HepG2 (cell line): ENCODE data around the gene JADE3. TPM values are rescaled to one million over a fixed set of nuclear protein-coding genes. Genes with fewer than 3 reads are reported as not detected.
A peak's percentile ranks its signal among the peaks of the same experiment; 100 is the strongest.

Source experiments
- ARHGAP35 ChIP-seq: sonication (generic); formaldehyde crosslinking; IDR thresholded peaks from 2 replicates; pipeline ENCODE4 v1.9.0; 2022; ENCODE audit warnings: mild to moderate bottlenecking, inconsistent platforms, moderate library complexity, missing genetic modification reagents, borderline replicate concordance
- EEA1 ChIP-seq: sonication (generic); formaldehyde crosslinking; IDR thresholded peaks from 2 replicates; pipeline ENCODE4 v1.5.1; 2020; ENCODE audit warnings: mild to moderate bottlenecking, missing genetic modification reagents, borderline replicate concordance
- EP300 ChIP-seq, 3 experiments: sonication (generic) in 1 of 3; formaldehyde crosslinking in 1 of 3; IDR thresholded peaks; 2 replicates each; pipeline versions ENCODE4 v1.5.1 to v1.6.1; 2011 to 2020; ENCODE audit warnings: low read depth in 2 of 3, low read length in 2 of 3, borderline replicate concordance in 1 of 3, improper control_type of control experiment in 1 of 3, mild to moderate bottlenecking in 1 of 3, missing genetic modification reagents in 1 of 3, moderate library complexity in 1 of 3
- GATA4 ChIP-seq: sonication (generic); IDR thresholded peaks from 2 replicates; pipeline ENCODE4 v1.6.1; 2016; ENCODE audit warnings: antibody characterized with exemption, low read depth, borderline replicate concordance
- HINFP ChIP-seq: sonication (generic); formaldehyde crosslinking; IDR thresholded peaks from 2 replicates; pipeline ENCODE4 v1.4.0; 2020; ENCODE audit warnings: low read depth, mild to moderate bottlenecking, missing genetic modification reagents
- HNRNPH1 ChIP-seq: fragments of 200-400 bp; formaldehyde crosslinking; optimal IDR thresholded peaks from 2 replicates; pipeline ENCODE3; 2017; ENCODE audit warnings: mild to moderate bottlenecking, low read depth, low read length
- PRPF4 ChIP-seq: fragments of 200-400 bp; formaldehyde crosslinking; IDR thresholded peaks from 2 replicates; pipeline ENCODE4 v1.6.1; 2016; ENCODE audit warnings: low read length, low read depth; ENCODE audit not compliant: poor library complexity, severe bottlenecking
- RXRB ChIP-seq: IDR thresholded peaks from 2 replicates; pipeline ENCODE4 v1.6.1; 2016; ENCODE audit warnings: borderline replicate concordance, missing genetic modification reagents, missing compliant biosample characterization
- TEAD3 ChIP-seq: optimal IDR thresholded peaks from 2 replicates; pipeline ENCODE3; 2016; ENCODE audit warnings: borderline replicate concordance
- UBTF ChIP-seq: sonication (generic); formaldehyde crosslinking; IDR thresholded peaks from 2 replicates; pipeline ENCODE4 v1.4.0; 2020; ENCODE audit warnings: mild to moderate bottlenecking, missing genetic modification reagents
- ZBTB3 ChIP-seq: sonication (generic); formaldehyde crosslinking; IDR thresholded peaks from 2 replicates; pipeline ENCODE4 v1.4.0; 2020; ENCODE audit warnings: low read depth, mild to moderate bottlenecking, moderate library complexity, missing genetic modification reagents, borderline replicate concordance
- ZNF3 ChIP-seq: IDR thresholded peaks from 2 replicates; pipeline ENCODE4 v1.7.0; 2017; ENCODE audit warnings: inconsistent platforms
- ZNF414 ChIP-seq: sonication (generic); formaldehyde crosslinking; IDR thresholded peaks from 2 replicates; pipeline ENCODE4 v1.5.0; 2020; ENCODE audit warnings: missing genetic modification reagents
- ZNF746 ChIP-seq: sonication (generic); formaldehyde crosslinking; IDR thresholded peaks from 2 replicates; pipeline ENCODE4 v1.8.0; 2022; ENCODE audit warnings: mild to moderate bottlenecking, missing genetic modification reagents
- polyA plus RNA-seq, 8 experiments: library from polyadenylated mRNA; depleted of rRNA in 3 of 8; stranded (reverse) in 7 of 8; unstranded in 1 of 8; fragments of >200 nt; fragmentation: Illumina TruSeq in 4 of 8; extraction: Trizol in 4 of 8; gene quantifications; 2 replicates each; pipeline versions ENCODE4 v1.2.1 to v1.2.3, GENCODE V29; 2011 to 2016; ENCODE audit warnings: low read depth in 4 of 8, missing spikeins in 1 of 8, mixed read lengths in 1 of 8; ENCODE audit not compliant: insufficient read depth in 1 of 8
- total RNA-seq, 5 experiments: library from RNA; depleted of rRNA; stranded (reverse); fragments of >200 nt; fragmentation: Illumina TruSeq; extraction: Trizol; gene quantifications; 2 replicates each; pipeline ENCODE4 v1.2.3, GENCODE V29; 2016; ENCODE audit warnings: low read depth in 1 of 5
- TF ChIP-seq, protein P1 (sequence below): sonication (generic); formaldehyde crosslinking; IDR thresholded peaks from 2 replicates; pipeline ENCODE4 v1.5.0; 2020; ENCODE audit warnings: mild to moderate bottlenecking, missing genetic modification reagents, moderate library complexity
- TF ChIP-seq, protein P2 (sequence below), 2 experiments: sonication (generic) in 1 of 2; formaldehyde crosslinking in 1 of 2; IDR thresholded peaks; 2 replicates each; pipeline versions ENCODE4 v1.4.0 to v1.6.1; 2016 to 2020; ENCODE audit warnings: borderline replicate concordance in 1 of 2, low read depth in 1 of 2, mild to moderate bottlenecking in 1 of 2, missing genetic modification reagents in 1 of 2

Gene JADE3
- total and polyA plus RNA-seq, 2 of the 13 experiments (the other 11 are each of a cell fraction or from before 2014, with no cell fraction given): 7.7 to 7.8 TPM

GRCh38 chrX:47080215-47080914, 168.1 kb downstream of the JADE3 start (continued):
- TF ChIP-seq ZNF414: no peak
- no peak for TF ChIP-seq EEA1
- no peak for TF ChIP-seq ZBTB3
- TF ChIP-seq EP300 (IDR thresholded peaks at IDR 0.05; ENCODE audit: low read depth in 2 of 2, low read length in 2 of 2): peak in 1 of 2 experiments; percentile 95; a peak in 2 of 4 replicates
- TF ChIP-seq EP300 (CRISPR knock-in tag; IDR thresholded peaks at IDR 0.05; ENCODE audit: borderline replicate concordance): peak; percentile 80; the same call in 1 of the 2 replicates
- TF ChIP-seq RXRB (CRISPR knock-in tag): peak; percentile 91
- peak; percentile 83; the same call in 1 of the 2 replicates for TF ChIP-seq GATA4
- no peak for TF ChIP-seq HINFP (CRISPR knock-in tag)
- no peak for TF ChIP-seq HNRNPH1
- TF ChIP-seq, protein P1, sequence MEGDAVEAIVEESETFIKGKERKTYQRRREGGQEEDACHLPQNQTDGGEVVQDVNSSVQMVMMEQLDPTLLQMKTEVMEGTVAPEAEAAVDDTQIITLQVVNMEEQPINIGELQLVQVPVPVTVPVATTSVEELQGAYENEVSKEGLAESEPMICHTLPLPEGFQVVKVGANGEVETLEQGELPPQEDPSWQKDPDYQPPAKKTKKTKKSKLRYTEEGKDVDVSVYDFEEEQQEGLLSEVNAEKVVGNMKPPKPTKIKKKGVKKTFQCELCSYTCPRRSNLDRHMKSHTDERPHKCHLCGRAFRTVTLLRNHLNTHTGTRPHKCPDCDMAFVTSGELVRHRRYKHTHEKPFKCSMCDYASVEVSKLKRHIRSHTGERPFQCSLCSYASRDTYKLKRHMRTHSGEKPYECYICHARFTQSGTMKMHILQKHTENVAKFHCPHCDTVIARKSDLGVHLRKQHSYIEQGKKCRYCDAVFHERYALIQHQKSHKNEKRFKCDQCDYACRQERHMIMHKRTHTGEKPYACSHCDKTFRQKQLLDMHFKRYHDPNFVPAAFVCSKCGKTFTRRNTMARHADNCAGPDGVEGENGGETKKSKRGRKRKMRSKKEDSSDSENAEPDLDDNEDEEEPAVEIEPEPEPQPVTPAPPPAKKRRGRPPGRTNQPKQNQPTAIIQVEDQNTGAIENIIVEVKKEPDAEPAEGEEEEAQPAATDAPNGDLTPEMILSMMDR (CRISPR knock-in tag): no peak
- TF ChIP-seq PRPF4: no peak
- peak; percentile 17; the same call in 1 of the 2 replicates for TF ChIP-seq UBTF (CRISPR knock-in tag)
- no peak for TF ChIP-seq ZNF3 (CRISPR knock-in tag)
- TF ChIP-seq ARHGAP35 (CRISPR knock-in tag): no peak
- TF ChIP-seq, protein P2, sequence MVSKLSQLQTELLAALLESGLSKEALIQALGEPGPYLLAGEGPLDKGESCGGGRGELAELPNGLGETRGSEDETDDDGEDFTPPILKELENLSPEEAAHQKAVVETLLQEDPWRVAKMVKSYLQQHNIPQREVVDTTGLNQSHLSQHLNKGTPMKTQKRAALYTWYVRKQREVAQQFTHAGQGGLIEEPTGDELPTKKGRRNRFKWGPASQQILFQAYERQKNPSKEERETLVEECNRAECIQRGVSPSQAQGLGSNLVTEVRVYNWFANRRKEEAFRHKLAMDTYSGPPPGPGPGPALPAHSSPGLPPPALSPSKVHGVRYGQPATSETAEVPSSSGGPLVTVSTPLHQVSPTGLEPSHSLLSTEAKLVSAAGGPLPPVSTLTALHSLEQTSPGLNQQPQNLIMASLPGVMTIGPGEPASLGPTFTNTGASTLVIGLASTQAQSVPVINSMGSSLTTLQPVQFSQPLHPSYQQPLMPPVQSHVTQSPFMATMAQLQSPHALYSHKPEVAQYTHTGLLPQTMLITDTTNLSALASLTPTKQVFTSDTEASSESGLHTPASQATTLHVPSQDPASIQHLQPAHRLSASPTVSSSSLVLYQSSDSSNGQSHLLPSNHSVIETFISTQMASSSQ (IDR thresholded peaks at IDR 0.05; ENCODE audit: low read depth): 0 out of 2 replicates have a peak, but pooled peaks have one; percentile 42
- TF ChIP-seq, protein P2 (CRISPR knock-in tag; IDR thresholded peaks at IDR 0.05; ENCODE audit: borderline replicate concordance): peak; percentile 72; the same call in 1 of the 2 replicates
- TF ChIP-seq ZNF746 (CRISPR knock-in tag): peak; percentile 63; the same call in 1 of the 2 replicates
- TF ChIP-seq TEAD3 (CRISPR knock-in tag): peak; percentile 12
